HG02973 (cell line): ENCODE results near the gene UBAC1.

Experiments used
- ATAC-seq: cut with Tn5 transposase; IDR thresholded peaks from one replicate; pipeline ENCODE4 v1.9.1; 2021; ENCODE audit warnings: moderate library complexity; ENCODE audit not compliant: unreplicated experiment

UBAC1 gene

GRCh38 chr9:135961277-135961715 lies at the start of gene UBAC1:
UBAC1 (minus strand) TSS chr9:135961373; CDS start chr9:135961162, 211 bp downstream.
- peak; percentile 86 for ATAC-seq

GRCh38 chr9:136010615-136011361 lies 49.6 kb upstream of the UBAC1 start:
- no peak for ATAC-seq

GRCh38 chr9:136010176-136010575 lies 49.0 kb upstream of the UBAC1 start:
- ATAC-seq, result no peak

- ATAC-seq, result no peak
Observed at GRCh38 chr9:136009516-136009915, 48.3 kb upstream of the UBAC1 start.

GRCh38 chr9:136008693-136008997 lies 47.5 kb upstream of the UBAC1 start:
- no peak for ATAC-seq

- ATAC-seq, result no peak
Observed at GRCh38 chr9:136007934-136008692, 46.9 kb upstream of the UBAC1 start.

GRCh38 chr9:136007276-136007933 lies 46.2 kb upstream of the UBAC1 start:
- no peak for ATAC-seq

GRCh38 chr9:136006169-136006568 lies 45.0 kb upstream of the UBAC1 start:
- ATAC-seq, result no peak

- no peak for ATAC-seq
Observed at GRCh38 chr9:136004712-136005111, 43.5 kb upstream of the UBAC1 start.

- no peak for ATAC-seq
Observed at GRCh38 chr9:136004219-136004618, 43.0 kb upstream of the UBAC1 start.

GRCh38 chr9:136003411-136004218 lies 42.4 kb upstream of the UBAC1 start:
- ATAC-seq, result no peak

GRCh38 chr9:136002881-136003280 lies 41.7 kb upstream of the UBAC1 start:
- ATAC-seq, result no peak

- no peak for ATAC-seq
Observed at GRCh38 chr9:136002215-136002614, 41.0 kb upstream of the UBAC1 start.

GRCh38 chr9:136001231-136001630 lies 40.1 kb upstream of the UBAC1 start:
- ATAC-seq, result no peak

- no peak for ATAC-seq
Observed at GRCh38 chr9:135998410-135999071, 37.4 kb upstream of the UBAC1 start.

GRCh38 chr9:135998016-135998380 lies 36.8 kb upstream of the UBAC1 start:
- no peak for ATAC-seq

- ATAC-seq, result no peak
Observed at GRCh38 chr9:135997090-135998015, 36.2 kb upstream of the UBAC1 start.

- no peak for ATAC-seq
Observed at GRCh38 chr9:135995816-135996215, 34.6 kb upstream of the UBAC1 start.

GRCh38 chr9:135994501-135995192 lies 33.5 kb upstream of the UBAC1 start:
- no peak for ATAC-seq
